OCI-LY1 (cell line): ENCODE results near the gene P3H3.

ENCODE experiments used
- H2AFZ ChIP-seq: fragments of 200-600 bp; sonication (generic), shearing (Covaris generic); 2 replicates; pipeline ENCODE4 v1.6.0; 2014; ENCODE audit warnings: antibody characterized with exemption, mild to moderate bottlenecking, low read length
- H3F3A ChIP-seq: fragments of 200-600 bp; sonication (generic), shearing (Covaris generic); 2 replicates; pipeline ENCODE4 v1.6.0; 2014; ENCODE audit warnings: mild to moderate bottlenecking, antibody characterized with exemption, low read length, moderate library complexity; ENCODE audit not compliant: insufficient read depth
- H3K27ac ChIP-seq: fragments of 200-600 bp; sonication (generic); 2 replicates; pipeline ENCODE4 v1.5.1; 2014; ENCODE audit warnings: low read length, mixed run types, mild to moderate bottlenecking, low read depth; ENCODE audit not compliant: poor library complexity, severe bottlenecking
- H3K27me3 ChIP-seq: fragments of 200-600 bp; sonication (generic); 2 replicates; pipeline ENCODE4 v1.6.0; 2014; ENCODE audit warnings: antibody characterized with exemption, mild to moderate bottlenecking, low read length, moderate library complexity; ENCODE audit not compliant: insufficient read depth
- H3K36me3 ChIP-seq: fragments of 200-600 bp; sonication (generic); 2 replicates; pipeline ENCODE4 v1.6.1; 2014; ENCODE audit warnings: mild to moderate bottlenecking, antibody characterized with exemption, low read length, moderate library complexity, mixed read lengths; ENCODE audit not compliant: insufficient read depth
- H3K4me1 ChIP-seq: fragments of 200-600 bp; sonication (generic); 2 replicates; pipeline ENCODE4 v1.5.1; 2014; ENCODE audit warnings: mild to moderate bottlenecking, low read length, moderate library complexity; ENCODE audit not compliant: insufficient read depth, severe bottlenecking
- H3K4me2 ChIP-seq: fragments of 200-600 bp; sonication (generic), shearing (Covaris generic); 2 replicates; pipeline ENCODE4 v1.6.1; 2014; ENCODE audit warnings: low read length
- H3K4me3 ChIP-seq: fragments of 200-600 bp; sonication (generic); 2 replicates; pipeline ENCODE4 v1.5.1; 2014; ENCODE audit warnings: low read length, low read depth, mild to moderate bottlenecking, mixed read lengths; ENCODE audit not compliant: poor library complexity, severe bottlenecking
- H3K79me2 ChIP-seq: fragments of 200-600 bp; shearing (Covaris generic); 2 replicates; pipeline ENCODE4 v1.6.1; 2016; ENCODE audit warnings: mixed run types, low read length, mixed read lengths; ENCODE audit not compliant: insufficient read depth
- H3K9ac ChIP-seq: fragments of 200-600 bp; sonication (generic), shearing (Covaris generic); 2 replicates; pipeline ENCODE4 v1.6.1; 2014; ENCODE audit warnings: mild to moderate bottlenecking, low read length, mixed read lengths
- H3K9me2 ChIP-seq: fragments of 200-600 bp; sonication (generic), shearing (Covaris generic); 2 replicates; pipeline ENCODE4 v1.6.1; 2014; ENCODE audit warnings: low read depth, mild to moderate bottlenecking, low read length, mixed read lengths
- H3K9me3 ChIP-seq: fragments of 200-600 bp; shearing (Covaris generic); 2 replicates; pipeline ENCODE4 v1.6.1; 2014; ENCODE audit warnings: low read length, mixed read lengths
- H4K20me1 ChIP-seq: fragments of 200-600 bp; sonication (generic), shearing (Covaris generic); 2 replicates; pipeline ENCODE4 v1.6.0; 2016; ENCODE audit warnings: mild to moderate bottlenecking, low read length; ENCODE audit not compliant: insufficient read depth
- EZH2 ChIP-seq: fragments of 200-600 bp; sonication (generic), shearing (Covaris generic); IDR thresholded peaks from 2 replicates; pipeline ENCODE4 v1.8.0; 2017; ENCODE audit warnings: borderline replicate concordance, mixed run types, mild to moderate bottlenecking, antibody characterized with exemption, low read length, moderate library complexity, mixed read lengths
- TF ChIP-seq, protein P1 (sequence below): fragments of 200-600 bp; sonication (generic), shearing (Covaris generic); IDR thresholded peaks from 2 replicates; pipeline ENCODE4 v1.5.1; 2017; ENCODE audit warnings: mild to moderate bottlenecking, antibody characterized with exemption, low read length, moderate library complexity, mixed read lengths

Gene P3H3

DNA sequence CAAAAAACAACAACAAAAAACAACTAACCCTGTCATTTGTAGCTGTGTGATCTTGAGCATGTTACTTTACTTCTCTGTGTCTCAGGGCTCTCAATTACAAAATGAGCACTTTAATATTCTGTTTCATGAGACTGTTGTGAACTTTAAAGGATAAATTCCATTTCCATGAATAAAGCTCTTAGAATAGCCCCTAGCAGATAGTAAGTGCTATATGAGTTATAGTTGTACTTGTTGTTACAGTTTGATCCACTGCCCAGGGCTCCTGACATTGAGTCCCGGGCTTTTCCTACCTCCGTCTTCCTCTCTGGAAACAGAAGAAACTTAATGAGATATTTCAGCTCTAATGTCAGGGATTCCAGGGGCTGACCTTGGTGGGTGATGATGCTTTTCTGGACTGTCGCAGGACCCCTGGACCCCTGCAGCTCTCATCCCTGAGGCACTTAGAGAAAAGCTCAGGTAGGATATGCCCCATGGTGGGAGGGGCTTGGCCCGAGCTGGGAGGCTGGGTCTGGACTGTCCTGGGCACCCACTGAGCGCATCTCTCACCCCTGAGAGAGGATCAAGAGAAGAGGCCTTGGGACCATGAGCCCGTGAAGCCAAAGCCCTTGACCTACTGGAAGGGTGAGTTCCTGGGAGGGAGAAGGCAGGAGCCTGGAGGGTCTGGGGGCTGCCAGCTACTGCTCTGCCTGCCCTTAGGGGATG lies 5.1 kb downstream of the P3H3 start:
- H3K4me1 ChIP-seq, result peaks cover 10% of the 10 kb centered on the region
- no peak overlapping the region for H3K4me2 ChIP-seq
- TF ChIP-seq EZH2, result no peak
- TF ChIP-seq, protein P1, sequence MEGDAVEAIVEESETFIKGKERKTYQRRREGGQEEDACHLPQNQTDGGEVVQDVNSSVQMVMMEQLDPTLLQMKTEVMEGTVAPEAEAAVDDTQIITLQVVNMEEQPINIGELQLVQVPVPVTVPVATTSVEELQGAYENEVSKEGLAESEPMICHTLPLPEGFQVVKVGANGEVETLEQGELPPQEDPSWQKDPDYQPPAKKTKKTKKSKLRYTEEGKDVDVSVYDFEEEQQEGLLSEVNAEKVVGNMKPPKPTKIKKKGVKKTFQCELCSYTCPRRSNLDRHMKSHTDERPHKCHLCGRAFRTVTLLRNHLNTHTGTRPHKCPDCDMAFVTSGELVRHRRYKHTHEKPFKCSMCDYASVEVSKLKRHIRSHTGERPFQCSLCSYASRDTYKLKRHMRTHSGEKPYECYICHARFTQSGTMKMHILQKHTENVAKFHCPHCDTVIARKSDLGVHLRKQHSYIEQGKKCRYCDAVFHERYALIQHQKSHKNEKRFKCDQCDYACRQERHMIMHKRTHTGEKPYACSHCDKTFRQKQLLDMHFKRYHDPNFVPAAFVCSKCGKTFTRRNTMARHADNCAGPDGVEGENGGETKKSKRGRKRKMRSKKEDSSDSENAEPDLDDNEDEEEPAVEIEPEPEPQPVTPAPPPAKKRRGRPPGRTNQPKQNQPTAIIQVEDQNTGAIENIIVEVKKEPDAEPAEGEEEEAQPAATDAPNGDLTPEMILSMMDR, result no peak
- H3K27me3 ChIP-seq, result no peaks in the 10 kb centered on the region; the same call in 1 of the 2 replicates
- H4K20me1 ChIP-seq, result no peaks in the 10 kb centered on the region
- H3K4me3 ChIP-seq, result no peak overlapping the region
- H3K79me2 ChIP-seq, result no peaks in the 10 kb centered on the region
- H2AFZ ChIP-seq, result no peak overlapping the region
- H3K9ac ChIP-seq, result no peak overlapping the region
- no peaks in the 10 kb centered on the region for H3F3A ChIP-seq
- H3K36me3 ChIP-seq, result no peaks in the 10 kb centered on the region
- no peak overlapping the region for H3K27ac ChIP-seq
- H3K9me3 ChIP-seq, result no peaks in the 10 kb centered on the region
- no peaks in the 10 kb centered on the region for H3K9me2 ChIP-seq

DNA sequence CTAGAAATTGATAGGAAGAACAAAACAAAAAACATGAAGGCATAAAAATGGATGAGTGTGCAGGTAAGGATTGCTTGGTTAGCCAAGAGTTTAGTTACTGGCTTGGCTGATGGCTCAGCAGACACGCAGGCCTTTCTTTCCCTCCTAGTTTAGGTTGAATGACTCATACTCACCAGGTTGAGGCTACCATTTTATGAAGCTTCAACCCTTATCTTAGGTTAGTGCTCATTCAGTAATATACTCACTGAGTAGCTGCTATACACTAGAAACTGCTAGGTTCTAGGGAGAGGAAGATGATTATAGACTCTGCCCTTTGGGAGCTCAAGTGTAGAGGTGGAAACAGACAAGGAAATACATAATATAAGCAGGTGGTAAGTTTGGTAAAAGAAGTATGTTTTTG lies 6.0 kb downstream of the P3H3 start:
- H3K4me1 ChIP-seq, result peaks cover 6% of the 10 kb centered on the region
- H3K9ac ChIP-seq, result no peak overlapping the region
- no peaks in the 10 kb centered on the region for H4K20me1 ChIP-seq
- no peaks in the 10 kb centered on the region for H3F3A ChIP-seq
- no peak overlapping the region for H2AFZ ChIP-seq
- H3K9me3 ChIP-seq, result no peaks in the 10 kb centered on the region
- no peaks in the 10 kb centered on the region for H3K79me2 ChIP-seq
- H3K27me3 ChIP-seq, result no peaks in the 10 kb centered on the region; the same call in 1 of the 2 replicates
- no peak overlapping the region for H3K4me2 ChIP-seq
- no peaks in the 10 kb centered on the region for H3K9me2 ChIP-seq
- H3K27ac ChIP-seq, result no peak overlapping the region
- no peak for TF ChIP-seq EZH2
- TF ChIP-seq, protein P1, result no peak
- H3K36me3 ChIP-seq, result no peaks in the 10 kb centered on the region
- H3K4me3 ChIP-seq, result no peak overlapping the region

DNA sequence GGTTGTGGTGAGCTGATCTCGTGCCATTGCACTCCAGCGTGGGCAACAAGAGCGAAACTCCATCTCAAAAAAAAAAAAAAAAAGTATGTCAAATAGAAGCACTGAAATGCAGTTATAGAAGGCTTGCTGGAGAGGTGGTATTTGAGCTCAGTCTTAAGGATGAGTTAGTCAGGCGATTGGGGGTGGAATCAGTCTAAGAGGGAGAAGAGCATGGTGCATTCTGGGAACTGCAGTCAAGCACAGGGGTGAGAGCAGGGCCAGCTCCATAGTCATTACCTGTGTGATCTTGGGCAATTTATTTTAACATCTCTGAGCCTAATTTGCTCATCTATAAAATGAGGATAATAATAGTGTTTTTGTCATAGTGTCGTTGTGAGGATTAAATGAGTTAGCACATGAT lies 6.7 kb downstream of the P3H3 start:
- Histone ChIP-seq H3K9me3 (no peaks in the 10 kb centered on the region), H3F3A (no peaks in the 10 kb centered on the region), H3K27ac (no peak overlapping the region), H3K79me2 (no peaks in the 10 kb centered on the region), H3K4me2 (no peak overlapping the region), H3K36me3 (no peaks in the 10 kb centered on the region), H2AFZ (no peak overlapping the region), H3K4me1 (peaks cover 12% of the 10 kb centered on the region), H3K9me2 (no peaks in the 10 kb centered on the region), H4K20me1 (no peaks in the 10 kb centered on the region), H3K4me3 (no peak overlapping the region), H3K27me3 (no peaks in the 10 kb centered on the region; the same call in 1 of the 2 replicates), H3K9ac (no peak overlapping the region)
- TF ChIP-seq, protein P1, result no peak
- no peak for TF ChIP-seq EZH2
